A549 (cell line): Measurements from ENCODE around the gene NFATC2. TPM values are rescaled to one million over a fixed set of nuclear protein-coding genes. Genes with fewer than 3 reads are reported as not detected.

Experiments used
- ATAC-seq, 2 experiments: fragments of 200-7000 bp in 1 of 2; fragments of >200 bp in 1 of 2; cut with Nextera tagmentation in 1 of 2; cut with Tn5 transposase in 1 of 2; 3 replicates each; pipeline versions ENCODE4 v1.8.0 to v1.9.1; 2018 to 2020; ENCODE audit warnings: mild to moderate bottlenecking in 1 of 2, moderate library complexity in 1 of 2
- CTCF ChIA-PET: fragments of 300-600 bp; sonication (Branson Sonifier 250); formaldehyde crosslinking; extraction: SDS; loops from one replicate; lab custom pipeline; 2021; ENCODE audit warnings: antibody characterized with exemption, inconsistent platforms; lab: Yijun Ruan, JAX
- POLR2A ChIA-PET: fragments of 350-600 bp; formaldehyde crosslinking; extraction: SDS; loops from one replicate; lab custom pipeline; 2021; ENCODE audit warnings: antibody characterized with exemption, inconsistent platforms; lab: Yijun Ruan, JAX
- DNase-seq, 2 experiments: peaks; one replicate each; pipeline versions ENCODE4 v3.0.0 to v3.0.0-alpha.2; 2011 to 2016; ENCODE audit warnings: low read depth in 1 of 2, low spot score in 1 of 2
- FAIRE-seq: peaks from 2 replicates; lab custom pipeline; 2011; peaks lifted over from hg19 to GRCh38; lab: Jason Lieb, UNC
- H3K27ac ChIP-seq, 2 experiments: fragments of >200 bp; sonication (Bioruptor Twin); formaldehyde crosslinking; 3 replicates each; pipeline ENCODE4 v1.5.1; 2016 to 2017
- H3K4me1 ChIP-seq: fragments of >200 bp; sonication (Bioruptor Twin); formaldehyde crosslinking; 3 replicates; pipeline ENCODE4 v1.6.1; 2016
- H3K4me2 ChIP-seq: fragments of >200 bp; sonication (Bioruptor Twin); formaldehyde crosslinking; 3 replicates; pipeline ENCODE4 v1.6.1; 2016
- H3K4me3 ChIP-seq: fragments of >200 bp; sonication (Bioruptor Twin); formaldehyde crosslinking; 3 replicates; pipeline ENCODE4 v1.5.1; 2016
- H3K9me3 ChIP-seq: fragments of >200 bp; sonication (Bioruptor Twin); formaldehyde crosslinking; 3 replicates; pipeline ENCODE4 v1.6.1; 2016
- BHLHE40 ChIP-seq: IDR thresholded peaks from 2 replicates; pipeline ENCODE4 v1.6.1; 2012; ENCODE audit warnings: low read depth, low read length, inconsistent platforms
- CBX8 ChIP-seq: fragments of 200-600 bp; sonication (generic); IDR thresholded peaks from 2 replicates; pipeline ENCODE4 v1.6.1; 2016
- ESRRA ChIP-seq: fragments of 150-350 bp; IDR thresholded peaks from 2 replicates; pipeline ENCODE4 v1.6.1; 2014; ENCODE audit warnings: mild to moderate bottlenecking, low read length, borderline replicate concordance
- FOSL2 ChIP-seq, 2 experiments: fragments of 450-650 bp in 1 of 2; fragments of >200 bp in 1 of 2; sonication (Bioruptor Twin) in 1 of 2; formaldehyde crosslinking; IDR thresholded peaks; 2 replicates each; pipeline versions ENCODE4 v1.5.0 to v1.6.1; 2016 to 2020; ENCODE audit warnings: mild to moderate bottlenecking in 1 of 2, moderate library complexity in 1 of 2
- FOXS1 ChIP-seq: fragments of 250-450 bp; sonication (Bioruptor Pico); IDR thresholded peaks from 2 replicates; pipeline ENCODE4 v1.5.0; 2020; ENCODE audit warnings: mild to moderate bottlenecking, moderate library complexity
- GATA3 ChIP-seq: IDR thresholded peaks from 2 replicates; pipeline ENCODE4 v1.6.1; 2012; ENCODE audit warnings: borderline replicate concordance
- KDM5A ChIP-seq: fragments of 200-600 bp; sonication (generic); IDR thresholded peaks from 2 replicates; pipeline ENCODE4 v1.6.1; 2016; ENCODE audit warnings: antibody characterized with exemption, mild to moderate bottlenecking
- MAZ ChIP-seq: fragments of 150-350 bp; IDR thresholded peaks from 2 replicates; pipeline ENCODE4 v1.6.1; 2014; ENCODE audit warnings: antibody characterized with exemption, low read depth, low read length, borderline replicate concordance
- RAD21 ChIP-seq, 2 experiments: fragments of >200 bp in 1 of 2; sonication (Bioruptor Twin) in 1 of 2; formaldehyde crosslinking in 1 of 2; IDR thresholded peaks in 1 of 2; conservative IDR thresholded peaks in 1 of 2; 2 replicates in 1 of 2; 3 replicates in 1 of 2; pipeline ENCODE4 v1.6.1; 2012 to 2018; ENCODE audit warnings: inconsistent platforms in 1 of 2
- RNF2 ChIP-seq: fragments of 200-600 bp; sonication (generic); IDR thresholded peaks from 2 replicates; pipeline ENCODE4 v1.6.1; 2016; ENCODE audit warnings: low read depth, mild to moderate bottlenecking, antibody characterized with exemption, moderate library complexity, borderline replicate concordance
- ZC3H11A ChIP-seq: fragments of 450-650 bp; IDR thresholded peaks from 2 replicates; pipeline ENCODE4 v1.6.1; 2014; ENCODE audit warnings: antibody characterized with exemption, mild to moderate bottlenecking
- ZNF302 ChIP-seq: fragments of 250-450 bp; sonication (Bioruptor Pico); IDR thresholded peaks from 2 replicates; pipeline ENCODE4 v1.9.0; 2021; ENCODE audit warnings: inconsistent platforms, mild to moderate bottlenecking, moderate library complexity
- WGBS: methylation state at CpG from one replicate; pipeline ENCODE4 v1.1.6; 2017; ENCODE audit errors: missing lambda C conversion rate; 5-methylcytosine and 5-hydroxymethylcytosine counted together
- polyA plus RNA-seq, 4 experiments: library from polyadenylated mRNA; depleted of rRNA in 3 of 4; stranded (reverse); fragments of >200 nt; fragmentation: RNase III in 1 of 4; extraction: RNeasy Plus Mini Kit Qiagen cat#74134 plus additional on column Dnase treatment in 1 of 4; gene quantifications; 2 replicates in 3 of 4; 3 replicates in 1 of 4; pipeline ENCODE4 v1.2.3, GENCODE V29; 2011 to 2017
- TF ChIP-seq, protein P1 (sequence below): fragments of >200 bp; sonication (Bioruptor Twin); formaldehyde crosslinking; IDR thresholded peaks from 2 replicates; pipeline ENCODE4 v1.6.1; 2016
- TF ChIP-seq, protein P2 (sequence below): fragments of 250-450 bp; sonication (Bioruptor Pico); IDR thresholded peaks from 2 replicates; pipeline ENCODE4 v1.5.0; 2021; ENCODE audit warnings: mild to moderate bottlenecking, moderate library complexity, borderline replicate concordance
- TF ChIP-seq, protein P3 (sequence below): fragments of 200-600 bp; sonication (generic); IDR thresholded peaks from 2 replicates; pipeline ENCODE4 v1.6.1; 2016; ENCODE audit warnings: antibody characterized with exemption, mild to moderate bottlenecking, moderate library complexity
- TF ChIP-seq, protein P4 (sequence below): fragments of 250-450 bp; sonication (Bioruptor Pico); IDR thresholded peaks from 2 replicates; pipeline ENCODE4 v1.5.0; 2020; ENCODE audit warnings: low read depth, mild to moderate bottlenecking, moderate library complexity
- TF ChIP-seq, protein P5 (sequence below): fragments of >200 bp; sonication (Bioruptor Twin); formaldehyde crosslinking; IDR thresholded peaks from 3 replicates; pipeline ENCODE4 v1.5.1; 2016
- TF ChIP-seq, protein P6 (sequence below): fragments of 150-350 bp; IDR thresholded peaks from 2 replicates; pipeline ENCODE4 v1.6.1; 2014; ENCODE audit warnings: low read depth, mild to moderate bottlenecking, low read length

Gene NFATC2
- polyA plus RNA-seq, 2 of the 4 experiments (the other 2 are of a cell fraction) = 0.75 to 1.6 TPM

DNA sequence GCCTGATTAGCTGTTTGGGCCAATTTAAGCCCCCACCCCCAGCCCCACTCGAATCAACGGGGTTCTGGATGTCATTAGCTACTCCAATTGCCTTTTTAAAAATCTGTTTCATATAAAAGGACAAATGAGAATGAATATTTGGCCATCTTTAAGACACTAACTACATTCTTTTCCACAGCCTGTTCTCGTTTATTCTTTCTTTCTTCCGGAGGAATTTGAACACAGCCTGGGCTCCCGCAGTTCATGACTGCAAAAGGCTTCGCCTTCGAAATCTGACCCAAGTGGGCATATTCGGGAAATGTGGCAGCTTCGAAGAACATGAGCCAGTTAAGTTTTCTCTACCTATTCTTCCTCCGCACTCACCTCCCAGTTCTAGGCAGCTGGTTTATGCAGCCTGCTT, 49.4 kb upstream of the NFATC2 start:
- 86% methylated on average over 10 of the region's 10 CpGs for WGBS
- POLR2A ChIA-PET = no interaction called here
- ATAC-seq (no peak), FAIRE-seq (no peak), DNase-seq (no peak)
- no peak overlapping the region for H3K4me3 ChIP-seq
- H3K4me1 ChIP-seq = peaks cover 5% of the 10 kb centered on the region
- no peaks in the 10 kb centered on the region for H3K9me3 ChIP-seq
- CTCF ChIA-PET = interaction anchor here (0.9 to 6.8 kb wide), 4 partner anchors 14 to 610 kb away, joined by 3 to 54 read pairs (median 6); no protein-coding TSS in a partner anchor
- no peak overlapping the region for H3K27ac ChIP-seq
- H3K4me2 ChIP-seq = no peak overlapping the region
- TF ChIP-seq KDM5A = no peak
- no peak for TF ChIP-seq RNF2
- no peak for TF ChIP-seq MAZ
- no peak for TF ChIP-seq ZNF302 (CRISPR knock-in tag)
- no peak for TF ChIP-seq RAD21 (conservative IDR thresholded peaks at IDR 0.05 in 1 of 2, IDR thresholded peaks at IDR 0.05 in 1 of 2)
- TF ChIP-seq, protein P1, sequence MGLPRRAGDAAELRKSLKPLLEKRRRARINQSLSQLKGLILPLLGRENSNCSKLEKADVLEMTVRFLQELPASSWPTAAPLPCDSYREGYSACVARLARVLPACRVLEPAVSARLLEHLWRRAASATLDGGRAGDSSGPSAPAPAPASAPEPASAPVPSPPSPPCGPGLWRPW = no peak
- TF ChIP-seq, protein P2, sequence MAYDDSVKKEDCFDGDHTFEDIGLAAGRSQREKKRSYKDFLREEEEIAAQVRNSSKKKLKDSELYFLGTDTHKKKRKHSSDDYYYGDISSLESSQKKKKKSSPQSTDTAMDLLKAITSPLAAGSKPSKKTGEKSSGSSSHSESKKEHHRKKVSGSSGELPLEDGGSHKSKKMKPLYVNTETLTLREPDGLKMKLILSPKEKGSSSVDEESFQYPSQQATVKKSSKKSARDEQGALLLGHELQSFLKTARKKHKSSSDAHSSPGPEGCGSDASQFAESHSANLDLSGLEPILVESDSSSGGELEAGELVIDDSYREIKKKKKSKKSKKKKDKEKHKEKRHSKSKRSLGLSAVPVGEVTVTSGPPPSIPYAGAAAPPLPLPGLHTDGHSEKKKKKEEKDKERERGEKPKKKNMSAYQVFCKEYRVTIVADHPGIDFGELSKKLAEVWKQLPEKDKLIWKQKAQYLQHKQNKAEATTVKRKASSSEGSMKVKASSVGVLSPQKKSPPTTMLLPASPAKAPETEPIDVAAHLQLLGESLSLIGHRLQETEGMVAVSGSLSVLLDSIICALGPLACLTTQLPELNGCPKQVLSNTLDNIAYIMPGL = no peak
- TF ChIP-seq CBX8 = no peak
- TF ChIP-seq, protein P3, sequence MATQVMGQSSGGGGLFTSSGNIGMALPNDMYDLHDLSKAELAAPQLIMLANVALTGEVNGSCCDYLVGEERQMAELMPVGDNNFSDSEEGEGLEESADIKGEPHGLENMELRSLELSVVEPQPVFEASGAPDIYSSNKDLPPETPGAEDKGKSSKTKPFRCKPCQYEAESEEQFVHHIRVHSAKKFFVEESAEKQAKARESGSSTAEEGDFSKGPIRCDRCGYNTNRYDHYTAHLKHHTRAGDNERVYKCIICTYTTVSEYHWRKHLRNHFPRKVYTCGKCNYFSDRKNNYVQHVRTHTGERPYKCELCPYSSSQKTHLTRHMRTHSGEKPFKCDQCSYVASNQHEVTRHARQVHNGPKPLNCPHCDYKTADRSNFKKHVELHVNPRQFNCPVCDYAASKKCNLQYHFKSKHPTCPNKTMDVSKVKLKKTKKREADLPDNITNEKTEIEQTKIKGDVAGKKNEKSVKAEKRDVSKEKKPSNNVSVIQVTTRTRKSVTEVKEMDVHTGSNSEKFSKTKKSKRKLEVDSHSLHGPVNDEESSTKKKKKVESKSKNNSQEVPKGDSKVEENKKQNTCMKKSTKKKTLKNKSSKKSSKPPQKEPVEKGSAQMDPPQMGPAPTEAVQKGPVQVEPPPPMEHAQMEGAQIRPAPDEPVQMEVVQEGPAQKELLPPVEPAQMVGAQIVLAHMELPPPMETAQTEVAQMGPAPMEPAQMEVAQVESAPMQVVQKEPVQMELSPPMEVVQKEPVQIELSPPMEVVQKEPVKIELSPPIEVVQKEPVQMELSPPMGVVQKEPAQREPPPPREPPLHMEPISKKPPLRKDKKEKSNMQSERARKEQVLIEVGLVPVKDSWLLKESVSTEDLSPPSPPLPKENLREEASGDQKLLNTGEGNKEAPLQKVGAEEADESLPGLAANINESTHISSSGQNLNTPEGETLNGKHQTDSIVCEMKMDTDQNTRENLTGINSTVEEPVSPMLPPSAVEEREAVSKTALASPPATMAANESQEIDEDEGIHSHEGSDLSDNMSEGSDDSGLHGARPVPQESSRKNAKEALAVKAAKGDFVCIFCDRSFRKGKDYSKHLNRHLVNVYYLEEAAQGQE = no peak
- no peak for TF ChIP-seq GATA3
- TF ChIP-seq, protein P4, sequence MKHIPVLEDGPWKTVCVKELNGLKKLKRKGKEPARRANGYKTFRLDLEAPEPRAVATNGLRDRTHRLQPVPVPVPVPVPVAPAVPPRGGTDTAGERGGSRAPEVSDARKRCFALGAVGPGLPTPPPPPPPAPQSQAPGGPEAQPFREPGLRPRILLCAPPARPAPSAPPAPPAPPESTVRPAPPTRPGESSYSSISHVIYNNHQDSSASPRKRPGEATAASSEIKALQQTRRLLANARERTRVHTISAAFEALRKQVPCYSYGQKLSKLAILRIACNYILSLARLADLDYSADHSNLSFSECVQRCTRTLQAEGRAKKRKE = no peak
- no peak for TF ChIP-seq FOSL2 (IDR thresholded peaks at IDR 0.05)
- no peak for TF ChIP-seq FOSL2 (CRISPR knock-in tag; IDR thresholded peaks at IDR 0.05)
- no peak for TF ChIP-seq BHLHE40
- TF ChIP-seq, protein P5, sequence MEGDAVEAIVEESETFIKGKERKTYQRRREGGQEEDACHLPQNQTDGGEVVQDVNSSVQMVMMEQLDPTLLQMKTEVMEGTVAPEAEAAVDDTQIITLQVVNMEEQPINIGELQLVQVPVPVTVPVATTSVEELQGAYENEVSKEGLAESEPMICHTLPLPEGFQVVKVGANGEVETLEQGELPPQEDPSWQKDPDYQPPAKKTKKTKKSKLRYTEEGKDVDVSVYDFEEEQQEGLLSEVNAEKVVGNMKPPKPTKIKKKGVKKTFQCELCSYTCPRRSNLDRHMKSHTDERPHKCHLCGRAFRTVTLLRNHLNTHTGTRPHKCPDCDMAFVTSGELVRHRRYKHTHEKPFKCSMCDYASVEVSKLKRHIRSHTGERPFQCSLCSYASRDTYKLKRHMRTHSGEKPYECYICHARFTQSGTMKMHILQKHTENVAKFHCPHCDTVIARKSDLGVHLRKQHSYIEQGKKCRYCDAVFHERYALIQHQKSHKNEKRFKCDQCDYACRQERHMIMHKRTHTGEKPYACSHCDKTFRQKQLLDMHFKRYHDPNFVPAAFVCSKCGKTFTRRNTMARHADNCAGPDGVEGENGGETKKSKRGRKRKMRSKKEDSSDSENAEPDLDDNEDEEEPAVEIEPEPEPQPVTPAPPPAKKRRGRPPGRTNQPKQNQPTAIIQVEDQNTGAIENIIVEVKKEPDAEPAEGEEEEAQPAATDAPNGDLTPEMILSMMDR = no peak
- TF ChIP-seq ZC3H11A = no peak
- no peak for TF ChIP-seq ESRRA
- no peak for TF ChIP-seq FOXS1 (CRISPR knock-in tag)
- TF ChIP-seq, protein P6, sequence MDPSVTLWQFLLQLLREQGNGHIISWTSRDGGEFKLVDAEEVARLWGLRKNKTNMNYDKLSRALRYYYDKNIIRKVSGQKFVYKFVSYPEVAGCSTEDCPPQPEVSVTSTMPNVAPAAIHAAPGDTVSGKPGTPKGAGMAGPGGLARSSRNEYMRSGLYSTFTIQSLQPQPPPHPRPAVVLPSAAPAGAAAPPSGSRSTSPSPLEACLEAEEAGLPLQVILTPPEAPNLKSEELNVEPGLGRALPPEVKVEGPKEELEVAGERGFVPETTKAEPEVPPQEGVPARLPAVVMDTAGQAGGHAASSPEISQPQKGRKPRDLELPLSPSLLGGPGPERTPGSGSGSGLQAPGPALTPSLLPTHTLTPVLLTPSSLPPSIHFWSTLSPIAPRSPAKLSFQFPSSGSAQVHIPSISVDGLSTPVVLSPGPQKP = no peak
